ENCODE data around the gene ABCA13. TPM values are rescaled to one million over a fixed set of nuclear protein-coding genes. Genes with fewer than 3 reads are reported as not detected.

Gene ABCA13
- polyA plus RNA-seq, 1 donor (not counting 4 experiments of a cell fraction or from before 2014, with no cell fraction given): 0.76 TPM

DNA sequence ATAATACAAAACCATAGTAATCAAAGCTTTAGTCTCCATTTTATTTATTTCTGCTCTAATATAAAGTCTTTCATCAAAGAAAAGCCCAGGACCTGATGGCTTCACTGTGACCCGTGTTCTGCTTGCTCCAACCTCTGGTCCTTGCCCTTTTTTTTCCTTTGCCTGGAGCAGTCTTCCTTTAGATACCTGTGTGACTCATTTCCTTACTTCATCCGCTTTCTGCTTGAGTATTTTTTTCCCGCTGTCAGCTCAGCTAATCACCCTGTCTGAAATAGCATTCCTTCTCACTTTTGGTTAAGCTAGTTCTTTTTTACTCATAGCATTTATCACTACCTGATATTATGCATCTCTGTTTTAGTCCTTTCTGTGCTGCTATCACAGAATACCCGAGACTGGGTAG, 194.8 kb downstream of the ABCA13 start:
- Histone ChIP-seq H3K4me3 (ENCODE audit: control insufficient read depth in 2 of 3, extremely low read depth in 1 of 3, insufficient read depth in 2 of 3, low read depth in 1 of 3, low read length in 3 of 3) (no peak overlapping the region), H2AFZ (ENCODE audit: control insufficient read depth, low read length) (no peak overlapping the region), H3K9me1 (ENCODE audit: control insufficient read depth, extremely low read depth, insufficient read depth, low read length) (no peaks in the 10 kb centered on the region), H3K9ac (ENCODE audit: control insufficient read depth, extremely low read depth, insufficient read depth, low read length) (no peak overlapping the region), H3K27ac (ENCODE audit: control insufficient read depth, insufficient read depth, low read length) (no peak overlapping the region), H3K9me3 (ENCODE audit: control insufficient read depth, low read depth, low read length) (no peaks in the 10 kb centered on the region), H3K27me3 (ENCODE audit: control insufficient read depth, extremely low read depth, insufficient read depth, low read length) (no peaks in the 10 kb centered on the region), H3K36me3 (ENCODE audit: control insufficient read depth in 2 of 2, extremely low read depth in 1 of 2, insufficient read depth in 2 of 2, low read length in 2 of 2) (no peaks in the 10 kb centered on the region), H3K4me2 (ENCODE audit: control insufficient read depth, extremely low read depth, insufficient read depth, low read depth, low read length) (peak overlapping the region; percentile 52), H3K79me2 (ENCODE audit: control insufficient read depth, insufficient read depth, low read length) (no peaks in the 10 kb centered on the region), H4K20me1 (ENCODE audit: control insufficient read depth, extremely low read depth, insufficient read depth, low read length) (no peaks in the 10 kb centered on the region), H3K4me1 (ENCODE audit: control insufficient read depth, extremely low read depth, insufficient read depth, low read length) (peaks cover 18% of the 10 kb centered on the region)
- dilution Hi-C loops (cut with MboI; ENCODE audit: extremely low pct_ligation_motif_present, low sequenced_read_pairs): no loop called here
- TF ChIP-seq EZH2 (IDR thresholded peaks at IDR 0.05; ENCODE audit: low read length): no peak
- TF ChIP-seq, protein P1, sequence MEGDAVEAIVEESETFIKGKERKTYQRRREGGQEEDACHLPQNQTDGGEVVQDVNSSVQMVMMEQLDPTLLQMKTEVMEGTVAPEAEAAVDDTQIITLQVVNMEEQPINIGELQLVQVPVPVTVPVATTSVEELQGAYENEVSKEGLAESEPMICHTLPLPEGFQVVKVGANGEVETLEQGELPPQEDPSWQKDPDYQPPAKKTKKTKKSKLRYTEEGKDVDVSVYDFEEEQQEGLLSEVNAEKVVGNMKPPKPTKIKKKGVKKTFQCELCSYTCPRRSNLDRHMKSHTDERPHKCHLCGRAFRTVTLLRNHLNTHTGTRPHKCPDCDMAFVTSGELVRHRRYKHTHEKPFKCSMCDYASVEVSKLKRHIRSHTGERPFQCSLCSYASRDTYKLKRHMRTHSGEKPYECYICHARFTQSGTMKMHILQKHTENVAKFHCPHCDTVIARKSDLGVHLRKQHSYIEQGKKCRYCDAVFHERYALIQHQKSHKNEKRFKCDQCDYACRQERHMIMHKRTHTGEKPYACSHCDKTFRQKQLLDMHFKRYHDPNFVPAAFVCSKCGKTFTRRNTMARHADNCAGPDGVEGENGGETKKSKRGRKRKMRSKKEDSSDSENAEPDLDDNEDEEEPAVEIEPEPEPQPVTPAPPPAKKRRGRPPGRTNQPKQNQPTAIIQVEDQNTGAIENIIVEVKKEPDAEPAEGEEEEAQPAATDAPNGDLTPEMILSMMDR (optimal IDR thresholded peaks at IDR 0.05 in 1 of 3, IDR thresholded peaks at IDR 0.05 in 1 of 3, conservative IDR thresholded peaks at IDR 0.05 in 1 of 3; ENCODE audit: extremely low read depth in 1 of 3, insufficient read depth in 2 of 3, low read length in 3 of 3): no peak
- FAIRE-seq (peak; percentile 96), DNase-seq (ENCODE audit: low read depth, low spot score) (peak; percentile 30)

GRCh38 chr7:48376263-48376662, 205.0 kb downstream of the ABCA13 start:
- dilution Hi-C loops (cut with MboI; ENCODE audit: extremely low pct_ligation_motif_present, low sequenced_read_pairs): no loop called here
- no peak overlapping the region for H3K4me3 ChIP-seq (ENCODE audit: control insufficient read depth in 2 of 3, extremely low read depth in 1 of 3, insufficient read depth in 2 of 3, low read depth in 1 of 3, low read length in 3 of 3)

More at GRCh38 chr7:48376263-48376662, 205.0 kb downstream of the ABCA13 start:
- Histone ChIP-seq H3K79me2 (ENCODE audit: control insufficient read depth, insufficient read depth, low read length) (no peaks in the 10 kb centered on the region), H3K9ac (ENCODE audit: control insufficient read depth, extremely low read depth, insufficient read depth, low read length) (no peak overlapping the region), H4K20me1 (ENCODE audit: control insufficient read depth, extremely low read depth, insufficient read depth, low read length) (no peaks in the 10 kb centered on the region), H2AFZ (ENCODE audit: control insufficient read depth, low read length) (no peak overlapping the region), H3K4me2 (ENCODE audit: control insufficient read depth, extremely low read depth, insufficient read depth, low read depth, low read length) (no peak overlapping the region), H3K36me3 (ENCODE audit: control insufficient read depth in 2 of 2, extremely low read depth in 1 of 2, insufficient read depth in 2 of 2, low read length in 2 of 2) (no peaks in the 10 kb centered on the region), H3K9me1 (ENCODE audit: control insufficient read depth, extremely low read depth, insufficient read depth, low read length) (no peaks in the 10 kb centered on the region), H3K4me1 (ENCODE audit: control insufficient read depth, extremely low read depth, insufficient read depth, low read length) (peaks cover 4% of the 10 kb centered on the region), H3K27ac (ENCODE audit: control insufficient read depth, insufficient read depth, low read length) (no peak overlapping the region), H3K9me3 (ENCODE audit: control insufficient read depth, low read depth, low read length) (no peaks in the 10 kb centered on the region), H3K27me3 (ENCODE audit: control insufficient read depth, extremely low read depth, insufficient read depth, low read length) (no peaks in the 10 kb centered on the region)
- FAIRE-seq: no peak
- DNase-seq (ENCODE audit: low read depth, low spot score): no peak
- TF ChIP-seq EZH2 (IDR thresholded peaks at IDR 0.05; ENCODE audit: low read length): no peak
- TF ChIP-seq, protein P1 (optimal IDR thresholded peaks at IDR 0.05 in 1 of 3, IDR thresholded peaks at IDR 0.05 in 1 of 3, conservative IDR thresholded peaks at IDR 0.05 in 1 of 3; ENCODE audit: extremely low read depth in 1 of 3, insufficient read depth in 2 of 3, low read length in 3 of 3): no peak
